Left ventricle myocardium inferior (tissue), 1 donor: ENCODE data around the gene RAP1GAP2. TPM values are rescaled to one million over a fixed set of nuclear protein-coding genes. Genes with fewer than 3 reads are reported as not detected.

ENCODE experiments used
- DNase-seq: peaks from one replicate; pipeline ENCODE4 v3.0.0-alpha.2; 2020
- H3K27ac ChIP-seq: fragments of 200-600 bp; replicated peaks from 2 replicates; pipeline ENCODE4 v1.8.0; 2021
- H3K27me3 ChIP-seq: fragments of 200-600 bp; 2 replicates; pipeline ENCODE4 v1.8.0; 2021; ENCODE audit warnings: low read depth
- H3K36me3 ChIP-seq: fragments of 200-600 bp; 2 replicates; pipeline ENCODE4 v1.8.0; 2021
- H3K4me1 ChIP-seq: fragments of 200-600 bp; 2 replicates; pipeline ENCODE4 v1.8.0; 2021
- H3K4me3 ChIP-seq: fragments of 200-600 bp; 2 replicates; pipeline ENCODE4 v1.8.0; 2021; ENCODE audit warnings: mild to moderate bottlenecking, moderate library complexity
- H3K9me3 ChIP-seq: fragments of 200-600 bp; replicated peaks from 2 replicates; pipeline ENCODE4 v1.8.0; 2021
- intact Hi-C: fragments of 100-400 bp; cut with micrococcal nuclease; formaldehyde crosslinking; loops from one replicate; pipeline ENCODE4 v1.11.0; 2022
- total RNA-seq: library from RNA; stranded (reverse); fragmentation: NEBNext Ultra II Directional; extraction: Animal tissue kit (Norgen Biotek cat#: 25700); gene quantifications from one replicate; pipeline ENCODE4 v1.2.1, GENCODE V29; 2021
- TF ChIP-seq, protein P1 (sequence below): fragments of 200-600 bp; IDR thresholded peaks from 2 replicates; pipeline ENCODE4 v1.8.0; 2021; ENCODE audit warnings: antibody characterized with exemption, mild to moderate bottlenecking, borderline replicate concordance
- donor health status: DM: no; HTN: yes; CAD: no; lungs with severe emphysema.

The RAP1GAP2 gene
- total RNA-seq, 1 donor from 2014 or later: 63.8 TPM

DNA sequence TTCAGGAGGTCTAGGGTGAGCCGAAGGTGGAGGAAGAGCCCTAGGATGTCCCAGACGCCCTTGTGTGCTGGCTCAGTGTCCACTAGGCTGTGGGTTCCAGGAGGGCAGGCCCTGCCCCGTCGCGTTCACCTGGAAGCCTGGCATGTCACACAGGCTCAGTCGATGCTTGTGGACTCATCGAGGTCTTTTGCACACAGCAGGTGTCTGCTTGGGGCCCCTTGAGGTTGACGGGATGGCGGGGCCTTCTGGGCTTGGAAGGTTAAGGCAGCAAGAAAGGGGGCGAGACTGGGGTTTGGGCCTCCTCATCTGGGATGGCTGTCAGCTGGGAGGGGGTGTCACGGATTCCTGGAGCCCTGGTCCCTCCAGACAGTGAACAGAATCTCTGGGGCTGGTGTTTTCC, 1.9 kb downstream of the RAP1GAP2 start:
- Histone ChIP-seq H3K27me3 (peaks cover 51% of the 10 kb centered on the region), H3K36me3 (no peaks in the 10 kb centered on the region), H3K4me3 (no peak overlapping the region), H3K27ac (no peak overlapping the region), H3K4me1 (peaks cover 12% of the 10 kb centered on the region), H3K9me3 (no peaks in the 10 kb centered on the region)
- intact Hi-C loops: no loop called here
- TF ChIP-seq, protein P1, sequence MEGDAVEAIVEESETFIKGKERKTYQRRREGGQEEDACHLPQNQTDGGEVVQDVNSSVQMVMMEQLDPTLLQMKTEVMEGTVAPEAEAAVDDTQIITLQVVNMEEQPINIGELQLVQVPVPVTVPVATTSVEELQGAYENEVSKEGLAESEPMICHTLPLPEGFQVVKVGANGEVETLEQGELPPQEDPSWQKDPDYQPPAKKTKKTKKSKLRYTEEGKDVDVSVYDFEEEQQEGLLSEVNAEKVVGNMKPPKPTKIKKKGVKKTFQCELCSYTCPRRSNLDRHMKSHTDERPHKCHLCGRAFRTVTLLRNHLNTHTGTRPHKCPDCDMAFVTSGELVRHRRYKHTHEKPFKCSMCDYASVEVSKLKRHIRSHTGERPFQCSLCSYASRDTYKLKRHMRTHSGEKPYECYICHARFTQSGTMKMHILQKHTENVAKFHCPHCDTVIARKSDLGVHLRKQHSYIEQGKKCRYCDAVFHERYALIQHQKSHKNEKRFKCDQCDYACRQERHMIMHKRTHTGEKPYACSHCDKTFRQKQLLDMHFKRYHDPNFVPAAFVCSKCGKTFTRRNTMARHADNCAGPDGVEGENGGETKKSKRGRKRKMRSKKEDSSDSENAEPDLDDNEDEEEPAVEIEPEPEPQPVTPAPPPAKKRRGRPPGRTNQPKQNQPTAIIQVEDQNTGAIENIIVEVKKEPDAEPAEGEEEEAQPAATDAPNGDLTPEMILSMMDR: no peak
- DNase-seq: no peak

- intact Hi-C loops: no loop called here
- Histone ChIP-seq H3K4me1 (peaks cover 12% of the 10 kb centered on the region), H3K27me3 (peaks cover 46% of the 10 kb centered on the region), H3K4me3 (no peak overlapping the region), H3K27ac (no peak overlapping the region), H3K9me3 (no peaks in the 10 kb centered on the region), H3K36me3 (no peaks in the 10 kb centered on the region)
- DNase-seq: no peak
- TF ChIP-seq, protein P1: no peak
Measured at GRCh38 chr17:2798678-2799077, 2.4 kb downstream of the RAP1GAP2 start.

GRCh38 chr17:2799653-2800052, 3.4 kb downstream of the RAP1GAP2 start:
- TF ChIP-seq, protein P1: no peak
- no peak overlapping the region for H3K4me3 ChIP-seq
- DNase-seq: no peak
- peaks cover 12% of the 10 kb centered on the region for H3K4me1 ChIP-seq
- no peak overlapping the region for H3K27ac ChIP-seq
- intact Hi-C loops: no loop called here
- no peaks in the 10 kb centered on the region for H3K36me3 ChIP-seq
- H3K27me3 ChIP-seq: peaks cover 36% of the 10 kb centered on the region
- H3K9me3 ChIP-seq: no peaks in the 10 kb centered on the region

GRCh38 chr17:2800367-2800766, 4.1 kb downstream of the RAP1GAP2 start:
- no peak overlapping the region for H3K4me3 ChIP-seq
- peaks cover 32% of the 10 kb centered on the region for H3K27me3 ChIP-seq
- no peak overlapping the region for H3K27ac ChIP-seq
- H3K4me1 ChIP-seq: peaks cover 12% of the 10 kb centered on the region
- TF ChIP-seq, protein P1: no peak
- intact Hi-C loops: no loop called here
- no peaks in the 10 kb centered on the region for H3K36me3 ChIP-seq
- no peak for DNase-seq
- H3K9me3 ChIP-seq: no peaks in the 10 kb centered on the region

GRCh38 chr17:2801841-2802240, 5.6 kb downstream of the RAP1GAP2 start:
- peaks cover 12% of the 10 kb centered on the region for H3K4me1 ChIP-seq
- TF ChIP-seq, protein P1: no peak
- no peaks in the 10 kb centered on the region for H3K9me3 ChIP-seq
- H3K4me3 ChIP-seq: no peak overlapping the region
- no peak overlapping the region for H3K27ac ChIP-seq
- no peaks in the 10 kb centered on the region for H3K36me3 ChIP-seq
- intact Hi-C loops: no loop called here
- DNase-seq: no peak
- H3K27me3 ChIP-seq: peaks cover 17% of the 10 kb centered on the region

- intact Hi-C loops: no loop called here
- Histone ChIP-seq H3K36me3 (no peaks in the 10 kb centered on the region), H3K4me3 (no peak overlapping the region), H3K4me1 (peaks cover 12% of the 10 kb centered on the region), H3K9me3 (no peaks in the 10 kb centered on the region), H3K27ac (no peak overlapping the region), H3K27me3 (peaks cover 14% of the 10 kb centered on the region)
- TF ChIP-seq, protein P1: no peak
- DNase-seq: no peak
Measured at GRCh38 chr17:2802574-2802973, 6.3 kb downstream of the RAP1GAP2 start.
